Measurements from ENCODE around the gene C1orf174. TPM values are rescaled to one million over a fixed set of nuclear protein-coding genes. Genes with fewer than 3 reads are reported as not detected.

C1orf174 gene
- total RNA-seq, 6 experiments from 2014 or later, result 9.7 to 20.9 (median 11.1) TPM

DNA sequence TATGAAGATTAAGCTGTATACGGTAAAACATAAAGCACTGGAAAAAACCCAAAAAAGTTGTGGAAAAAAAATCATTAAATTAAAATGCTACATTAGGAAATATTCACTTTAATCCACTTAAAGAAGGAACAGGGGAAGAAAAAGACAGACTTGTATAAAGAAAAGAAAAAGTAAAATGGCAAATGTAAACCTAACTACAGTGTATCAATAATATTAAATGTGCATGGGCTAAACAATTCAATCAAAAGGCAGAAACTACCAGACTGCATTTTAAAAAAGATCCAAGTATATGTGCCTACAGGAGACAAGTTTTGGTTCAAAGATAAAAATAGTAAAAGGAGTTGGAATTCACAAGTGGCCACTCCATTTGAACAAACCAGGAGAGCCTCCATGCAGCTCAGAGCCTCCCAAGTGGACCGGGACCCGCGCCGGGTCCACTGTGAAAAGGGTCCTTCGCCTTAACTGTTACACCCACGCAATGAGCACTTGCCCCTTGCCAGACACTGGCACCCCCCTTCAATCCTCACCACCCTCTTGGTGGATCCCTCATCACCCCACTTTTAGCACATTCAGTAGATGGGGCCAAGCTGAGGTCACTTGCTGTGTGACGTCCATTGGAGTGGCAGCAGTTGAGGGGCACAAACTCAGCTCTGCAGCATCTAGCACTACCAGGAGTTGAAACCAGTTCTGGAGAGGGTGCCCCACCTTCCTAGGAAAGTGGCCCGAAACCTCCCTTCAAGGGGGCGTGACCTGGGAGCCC, 898 bp downstream of the C1orf174 start:
- DNase-seq, result no peak
- 56% methylated on average over 5 of the region's 10 CpGs for WGBS (ENCODE audit: insufficient coverage, low coverage, low lambda C conversion rate, missing lambda C conversion rate)
- H3K27me3 ChIP-seq, result no peaks in the 10 kb centered on the region

DNA sequence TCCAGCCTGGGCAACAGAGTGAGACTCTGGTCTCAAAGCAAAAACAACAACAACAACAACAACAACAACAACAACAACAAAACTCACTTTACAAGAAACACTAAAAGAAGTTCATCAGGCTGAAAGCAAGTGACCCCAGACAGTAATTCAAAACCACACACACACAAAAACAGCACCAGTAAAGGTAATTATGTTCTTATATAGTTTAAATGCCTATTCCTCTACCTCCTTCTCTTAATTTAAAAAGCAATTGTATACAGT, 1.7 kb downstream of the C1orf174 start:
- TF ChIP-seq POLR2A (IDR thresholded peaks at IDR 0.05), result no peak
- TF ChIP-seq, protein P1, sequence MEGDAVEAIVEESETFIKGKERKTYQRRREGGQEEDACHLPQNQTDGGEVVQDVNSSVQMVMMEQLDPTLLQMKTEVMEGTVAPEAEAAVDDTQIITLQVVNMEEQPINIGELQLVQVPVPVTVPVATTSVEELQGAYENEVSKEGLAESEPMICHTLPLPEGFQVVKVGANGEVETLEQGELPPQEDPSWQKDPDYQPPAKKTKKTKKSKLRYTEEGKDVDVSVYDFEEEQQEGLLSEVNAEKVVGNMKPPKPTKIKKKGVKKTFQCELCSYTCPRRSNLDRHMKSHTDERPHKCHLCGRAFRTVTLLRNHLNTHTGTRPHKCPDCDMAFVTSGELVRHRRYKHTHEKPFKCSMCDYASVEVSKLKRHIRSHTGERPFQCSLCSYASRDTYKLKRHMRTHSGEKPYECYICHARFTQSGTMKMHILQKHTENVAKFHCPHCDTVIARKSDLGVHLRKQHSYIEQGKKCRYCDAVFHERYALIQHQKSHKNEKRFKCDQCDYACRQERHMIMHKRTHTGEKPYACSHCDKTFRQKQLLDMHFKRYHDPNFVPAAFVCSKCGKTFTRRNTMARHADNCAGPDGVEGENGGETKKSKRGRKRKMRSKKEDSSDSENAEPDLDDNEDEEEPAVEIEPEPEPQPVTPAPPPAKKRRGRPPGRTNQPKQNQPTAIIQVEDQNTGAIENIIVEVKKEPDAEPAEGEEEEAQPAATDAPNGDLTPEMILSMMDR (IDR thresholded peaks at IDR 0.05), result no peak
- intact Hi-C loops (cut with DNase I), result loop anchor here in 1 of 2 donors (5.0 kb wide), 1 partner anchor 41 kb away; the partner anchor contains the start of genes CEP104 and DFFB
- Histone ChIP-seq H3K9me3 (no peaks in the 10 kb centered on the region), H3K27me3 (no peaks in the 10 kb centered on the region), H3K27ac (no peak overlapping the region), H3K4me3 (no peak overlapping the region), H3K4me1 (peaks cover 0 to 26% (median 14%) of the 10 kb centered on the region in 4 donors), H3K36me3 (no peaks in the 10 kb centered on the region)
- ATAC-seq (no peak), DNase-seq (no peak)

More for the DNA sequence above, 898 bp downstream of the C1orf174 start:
- H3K36me3 ChIP-seq, result no peaks in the 10 kb centered on the region
- TF ChIP-seq, protein P1 (IDR thresholded peaks at IDR 0.05), result no peak
- TF ChIP-seq POLR2A (IDR thresholded peaks at IDR 0.05), result no peak
- intact Hi-C loops (cut with DNase I), result loop anchor here in 1 of 2 donors (5.0 kb wide), 1 partner anchor 42 kb away; the partner anchor contains the start of genes CEP104 and DFFB
- H3K4me3 ChIP-seq, result peak overlapping the region; percentile 88 to 99 (median 97)
- peaks cover 0 to 32% (median 17%) of the 10 kb centered on the region in 4 donors for H3K4me1 ChIP-seq
- peak overlapping the region; percentile 94 to 99 (median 95) for H3K27ac ChIP-seq
- no peak for ATAC-seq
- H3K9me3 ChIP-seq, result no peaks in the 10 kb centered on the region

DNA sequence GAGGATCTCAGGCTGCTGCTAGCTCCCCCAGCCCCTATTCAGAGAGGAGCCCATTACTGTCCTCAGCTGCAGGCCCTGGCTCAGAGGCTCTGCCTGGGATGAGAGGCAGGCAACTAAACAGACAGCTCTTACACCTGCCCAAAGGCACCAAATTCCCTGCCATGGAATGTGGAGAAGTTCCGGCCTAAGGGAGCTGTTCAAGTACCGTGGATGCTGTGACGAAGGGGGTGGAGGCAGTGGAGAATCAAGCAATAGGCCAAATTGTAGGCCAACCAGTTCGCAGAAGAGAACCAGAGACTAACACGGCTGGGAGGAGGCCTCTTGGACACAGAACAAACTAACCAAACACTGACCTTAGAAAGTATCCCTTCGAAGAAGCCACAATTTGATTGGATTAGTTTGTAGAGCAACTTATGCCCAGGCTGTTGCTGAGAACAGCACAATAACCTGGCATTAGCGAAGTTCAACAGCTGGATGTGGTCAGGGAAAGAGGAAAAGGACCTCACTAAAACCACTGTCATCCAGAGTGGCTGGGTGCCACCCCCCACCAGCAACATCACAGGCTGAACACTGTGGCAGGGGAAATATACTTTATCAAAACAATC, 3.6 kb downstream of the C1orf174 start:
- Histone ChIP-seq H3K9me3 (no peaks in the 10 kb centered on the region), H3K4me3 (no peak overlapping the region), H3K27me3 (no peaks in the 10 kb centered on the region), H3K4me1 (peaks cover 0 to 8% (median 3%) of the 10 kb centered on the region in 4 donors), H3K36me3 (peaks cover 0 to under 1% (median 0%) of the 10 kb centered on the region in 4 donors), H3K27ac (no peak overlapping the region)
- ATAC-seq, result no peak
- peak in 1 of 3 donors; percentile 15 for DNase-seq
- 89% methylated on average over 4 of the region's 7 CpGs for WGBS (ENCODE audit: insufficient coverage, low coverage, low lambda C conversion rate, missing lambda C conversion rate)
- TF ChIP-seq, protein P1 (IDR thresholded peaks at IDR 0.05), result no peak
- no peak for TF ChIP-seq POLR2A (IDR thresholded peaks at IDR 0.05)
- intact Hi-C loops (cut with DNase I), result loop anchor here in 1 of 2 donors (5.0 kb wide), 1 partner anchor 39 kb away; the partner anchor contains the start of genes CEP104 and DFFB

DNA sequence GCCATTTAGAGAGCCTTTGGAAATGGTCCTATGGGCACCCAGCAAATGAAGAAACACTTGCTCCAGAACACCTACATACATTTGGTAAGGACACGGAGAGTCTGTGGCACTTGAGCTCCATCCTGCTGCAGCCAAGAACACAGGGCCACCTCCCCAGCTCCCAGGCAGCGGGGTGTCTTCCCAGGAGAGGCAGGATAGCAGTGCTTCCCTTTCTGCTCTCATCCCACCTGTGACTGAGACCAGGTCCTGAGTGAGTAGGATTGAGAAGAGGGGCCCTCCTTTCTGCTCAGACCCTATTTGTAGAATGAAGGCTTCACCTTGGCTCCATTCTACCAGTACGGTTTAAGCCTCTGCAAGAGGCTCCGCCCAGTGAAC, 4.1 kb downstream of the C1orf174 start:
- Histone ChIP-seq H3K4me1 (peaks cover 0 to 6% (median 2%) of the 10 kb centered on the region in 4 donors), H3K9me3 (no peaks in the 10 kb centered on the region), H3K27me3 (no peaks in the 10 kb centered on the region), H3K36me3 (peaks cover 0 to 5% (median 2%) of the 10 kb centered on the region in 4 donors), H3K27ac (no peak overlapping the region), H3K4me3 (no peak overlapping the region)
- DNase-seq (peak in 1 of 3 donors; percentile 23), ATAC-seq (no peak)
- intact Hi-C loops (cut with DNase I), result loop anchor here in 1 of 2 donors (5.0 kb wide), 1 partner anchor 39 kb away; the partner anchor contains the start of genes CEP104 and DFFB
- WGBS (ENCODE audit: insufficient coverage, low coverage, low lambda C conversion rate, missing lambda C conversion rate), result 100% methylated on average over 2 of the region's 4 CpGs
- TF ChIP-seq POLR2A (IDR thresholded peaks at IDR 0.05), result no peak
- TF ChIP-seq, protein P1 (IDR thresholded peaks at IDR 0.05), result no peak
